Kidney epithelial cell (primary cell): ENCODE data around the gene FASTK. TPM values are rescaled to one million over a fixed set of nuclear protein-coding genes. Genes with fewer than 3 reads are reported as not detected.

Experiments used
- DNase-seq: peaks from one replicate; pipeline ENCODE4 v3.0.0-alpha.2; 2010; ENCODE audit warnings: low read depth
- H3K27me3 ChIP-seq: 2 replicates; pipeline ENCODE4 v1.6.0; 2011; ENCODE audit warnings: low read length; ENCODE audit not compliant: control insufficient read depth, insufficient read depth
- H3K36me3 ChIP-seq: 2 replicates; pipeline ENCODE4 v1.5.1; 2011; ENCODE audit warnings: low read length; ENCODE audit not compliant: control insufficient read depth, insufficient read depth
- H3K4me3 ChIP-seq: 2 replicates; pipeline ENCODE4 v1.5.1; 2011; ENCODE audit warnings: low read depth, mild to moderate bottlenecking, control low read depth, low read length
- total RNA-seq: library from RNA; depleted of rRNA; stranded (reverse); fragments of >200 nt; gene quantifications from 2 replicates; pipeline ENCODE4 v1.2.3, GENCODE V29; 2015
- TF ChIP-seq, protein P1 (sequence below): IDR thresholded peaks from 2 replicates; pipeline ENCODE4 v1.5.1; 2011; ENCODE audit warnings: mild to moderate bottlenecking, moderate library complexity, low read length, control low read depth, inconsistent platforms; ENCODE audit not compliant: insufficient read depth, poor library complexity, severe bottlenecking

Gene FASTK
- total RNA-seq, 1 donor from 2014 or later = 71.7 TPM

DNA sequence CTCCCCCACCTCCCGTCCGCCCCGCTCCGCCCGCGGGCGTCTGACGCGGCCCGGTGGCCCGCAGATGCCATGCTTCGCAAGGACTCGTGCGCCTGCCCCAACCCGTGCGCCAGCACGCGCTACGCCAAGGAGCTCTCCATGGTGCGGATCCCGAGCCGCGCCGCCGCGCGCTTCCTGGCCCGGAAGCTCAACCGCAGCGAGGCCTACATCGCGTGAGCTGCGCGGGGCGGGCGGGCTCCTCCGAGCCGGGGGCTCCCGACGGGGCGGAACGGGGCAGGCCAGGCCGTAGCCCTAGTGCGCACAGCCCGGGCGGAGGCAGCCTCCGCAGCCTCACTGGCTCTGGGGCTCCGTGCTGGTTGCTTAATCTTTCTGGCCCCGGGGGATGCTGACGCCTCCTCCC lies 29.5 kb downstream of the FASTK start:
- Histone ChIP-seq H3K4me3 (no peak overlapping the region), H3K36me3 (no peaks in the 10 kb centered on the region), H3K27me3 (peaks cover 32% of the 10 kb centered on the region)
- DNase-seq = no peak
- TF ChIP-seq, protein P1, sequence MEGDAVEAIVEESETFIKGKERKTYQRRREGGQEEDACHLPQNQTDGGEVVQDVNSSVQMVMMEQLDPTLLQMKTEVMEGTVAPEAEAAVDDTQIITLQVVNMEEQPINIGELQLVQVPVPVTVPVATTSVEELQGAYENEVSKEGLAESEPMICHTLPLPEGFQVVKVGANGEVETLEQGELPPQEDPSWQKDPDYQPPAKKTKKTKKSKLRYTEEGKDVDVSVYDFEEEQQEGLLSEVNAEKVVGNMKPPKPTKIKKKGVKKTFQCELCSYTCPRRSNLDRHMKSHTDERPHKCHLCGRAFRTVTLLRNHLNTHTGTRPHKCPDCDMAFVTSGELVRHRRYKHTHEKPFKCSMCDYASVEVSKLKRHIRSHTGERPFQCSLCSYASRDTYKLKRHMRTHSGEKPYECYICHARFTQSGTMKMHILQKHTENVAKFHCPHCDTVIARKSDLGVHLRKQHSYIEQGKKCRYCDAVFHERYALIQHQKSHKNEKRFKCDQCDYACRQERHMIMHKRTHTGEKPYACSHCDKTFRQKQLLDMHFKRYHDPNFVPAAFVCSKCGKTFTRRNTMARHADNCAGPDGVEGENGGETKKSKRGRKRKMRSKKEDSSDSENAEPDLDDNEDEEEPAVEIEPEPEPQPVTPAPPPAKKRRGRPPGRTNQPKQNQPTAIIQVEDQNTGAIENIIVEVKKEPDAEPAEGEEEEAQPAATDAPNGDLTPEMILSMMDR = no peak

DNA sequence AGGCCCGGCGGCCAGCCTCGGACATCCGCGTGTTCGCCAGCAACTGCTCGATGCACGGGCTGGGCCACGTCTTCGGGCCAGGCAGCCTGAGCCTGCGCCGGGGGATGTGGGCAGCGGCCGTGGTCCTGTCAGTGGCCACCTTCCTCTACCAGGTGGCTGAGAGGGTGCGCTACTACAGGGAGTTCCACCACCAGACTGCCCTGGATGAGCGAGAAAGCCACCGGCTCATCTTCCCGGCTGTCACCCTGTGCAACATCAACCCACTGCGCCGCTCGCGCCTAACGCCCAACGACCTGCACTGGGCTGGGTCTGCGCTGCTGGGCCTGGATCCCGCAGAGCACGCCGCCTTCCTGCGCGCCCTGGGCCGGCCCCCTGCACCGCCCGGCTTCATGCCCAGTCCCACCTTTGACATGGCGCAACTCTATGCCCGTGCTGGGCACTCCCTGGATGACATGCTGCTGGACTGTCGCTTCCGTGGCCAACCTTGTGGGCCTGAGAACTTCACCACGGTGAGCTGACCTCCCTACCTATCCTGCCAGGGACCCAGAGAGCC lies 31.6 kb downstream of the FASTK start:
- Histone ChIP-seq H3K36me3 (no peaks in the 10 kb centered on the region), H3K4me3 (no peak overlapping the region), H3K27me3 (peaks cover 32% of the 10 kb centered on the region)
- TF ChIP-seq, protein P1 = no peak
- no peak for DNase-seq

DNA sequence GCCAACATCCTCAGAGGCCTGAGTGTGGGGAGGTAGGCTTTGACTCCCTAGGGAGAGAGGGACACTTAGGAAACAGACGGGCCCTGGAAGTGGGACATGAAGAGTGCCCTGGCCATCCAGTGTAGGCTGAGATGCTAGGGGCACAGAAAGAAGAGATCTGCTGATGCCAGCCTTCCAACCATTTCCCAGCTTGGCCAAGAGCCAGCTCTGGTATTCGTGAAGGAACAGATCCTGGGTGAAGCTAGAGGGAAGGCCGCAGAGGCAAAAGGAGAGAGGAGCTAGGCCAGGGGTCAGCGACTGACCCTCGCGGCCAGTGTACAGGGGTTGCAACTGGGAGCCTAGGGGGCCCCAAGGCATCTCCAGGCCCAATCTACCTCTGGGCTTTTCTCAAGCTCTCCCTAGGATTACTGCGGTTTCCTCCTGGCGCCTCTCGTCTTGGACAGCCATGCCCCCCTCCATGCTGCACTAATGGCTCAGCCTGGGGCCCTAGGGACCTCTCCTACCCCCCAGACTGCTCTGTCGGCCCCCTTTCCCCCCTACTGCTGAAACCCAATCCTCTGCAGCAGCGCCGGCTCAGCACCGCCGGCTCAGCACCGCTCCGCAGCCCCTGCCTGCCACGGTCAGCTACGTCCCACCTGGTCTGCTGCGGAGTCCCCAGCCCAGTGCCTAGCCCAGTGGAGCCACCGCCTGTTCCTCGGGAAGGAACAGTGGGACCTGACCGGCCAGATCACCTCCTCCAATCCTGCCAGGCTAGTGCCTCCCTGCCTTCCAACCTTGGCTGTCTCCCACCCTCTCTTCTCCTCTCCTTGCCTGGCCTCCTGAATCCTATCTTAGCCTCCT lies 32.4 kb downstream of the FASTK start, which contains the start of gene ASIC3:
TSS of gene ASIC3 (plus strand) at position 556 of the 840 bp plus-strand sequence. CDS start 355 bp downstream, outside the sequence.
- peaks cover 32% of the 10 kb centered on the region for H3K27me3 ChIP-seq
- TF ChIP-seq, protein P1 = no peak

DNA sequence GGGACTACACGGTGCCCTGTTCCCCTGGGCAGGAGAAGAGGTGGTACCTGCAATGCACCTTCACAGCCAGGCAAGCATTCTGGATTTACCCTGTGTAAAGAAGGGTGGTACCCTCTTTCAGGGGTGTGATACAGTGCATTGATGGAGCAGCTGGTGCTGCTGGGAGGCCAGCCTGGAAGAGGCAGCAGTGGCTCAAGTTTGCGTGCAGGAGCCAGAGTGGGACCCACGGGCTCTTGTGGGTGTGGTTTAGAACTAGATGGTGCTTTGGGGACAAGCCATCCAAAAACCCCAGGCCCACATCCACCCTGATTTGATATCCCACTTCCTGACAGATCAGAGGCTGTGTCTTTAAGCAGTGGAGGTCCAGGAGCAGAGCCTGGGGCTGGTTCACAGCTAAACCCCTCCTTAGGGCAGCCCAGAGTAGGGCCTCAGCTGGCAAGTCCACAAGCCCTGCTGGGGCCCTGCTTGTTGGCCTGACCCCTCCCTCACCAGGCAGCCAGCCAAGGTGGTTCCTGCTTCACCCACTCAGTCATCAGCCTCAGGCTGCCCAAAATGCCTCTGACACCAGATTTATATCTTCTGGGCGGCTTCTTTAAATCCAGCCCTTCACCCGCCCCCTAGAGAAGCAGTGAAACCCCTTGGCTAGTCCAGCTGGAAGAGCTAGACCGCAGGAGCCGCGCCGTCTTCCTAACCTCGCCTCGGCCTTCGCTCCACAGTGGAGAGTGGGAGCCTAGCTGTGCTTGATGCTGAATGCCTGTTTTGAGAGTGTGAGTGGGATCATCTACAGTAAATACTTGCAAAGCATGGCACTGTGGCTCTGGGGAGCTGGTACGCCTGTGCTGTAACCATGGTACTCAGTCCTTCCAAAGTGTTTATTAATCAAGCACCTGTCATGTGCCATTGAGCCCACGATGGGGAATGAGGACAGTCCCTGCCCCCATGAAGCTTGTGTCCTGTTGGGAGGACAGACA lies 33.7 kb downstream of the FASTK start:
- TF ChIP-seq, protein P1 = no peak
- peaks cover 32% of the 10 kb centered on the region for H3K27me3 ChIP-seq
- no peak for DNase-seq
- no peak overlapping the region for H3K4me3 ChIP-seq
- no peaks in the 10 kb centered on the region for H3K36me3 ChIP-seq

More for the DNA sequence above, 32.4 kb downstream of the FASTK start, which contains the start of gene ASIC3:
- Histone ChIP-seq H3K36me3 (no peaks in the 10 kb centered on the region), H3K4me3 (no peak within 1 kb of the TSS)
- no peak for DNase-seq

DNA sequence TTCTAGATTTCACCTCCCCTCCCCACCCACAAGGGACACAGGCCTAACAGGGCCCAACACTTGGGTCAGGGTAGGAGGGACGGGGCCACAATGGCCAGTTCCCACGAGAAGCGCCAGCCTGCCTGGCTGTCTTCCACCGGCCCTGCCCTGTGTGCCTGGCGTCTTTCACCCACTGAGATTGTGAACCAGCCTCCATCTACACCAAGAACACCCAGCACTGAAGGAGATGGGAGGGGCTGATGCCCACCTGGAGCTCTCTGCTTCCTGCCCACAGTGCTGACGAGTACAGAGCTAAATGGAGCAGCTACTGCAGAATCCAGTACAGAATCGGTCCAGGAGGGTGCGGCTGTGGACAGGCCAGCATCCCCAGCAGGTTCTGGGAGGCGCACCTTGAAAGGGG lies 34.6 kb downstream of the FASTK start:
- peaks cover 29% of the 10 kb centered on the region for H3K27me3 ChIP-seq
- no peaks in the 10 kb centered on the region for H3K36me3 ChIP-seq
- TF ChIP-seq, protein P1 = no peak
- no peak for DNase-seq
- H3K4me3 ChIP-seq = no peak overlapping the region
